ENCODE measurements around the gene TARS3.

TARS3 gene

DNA sequence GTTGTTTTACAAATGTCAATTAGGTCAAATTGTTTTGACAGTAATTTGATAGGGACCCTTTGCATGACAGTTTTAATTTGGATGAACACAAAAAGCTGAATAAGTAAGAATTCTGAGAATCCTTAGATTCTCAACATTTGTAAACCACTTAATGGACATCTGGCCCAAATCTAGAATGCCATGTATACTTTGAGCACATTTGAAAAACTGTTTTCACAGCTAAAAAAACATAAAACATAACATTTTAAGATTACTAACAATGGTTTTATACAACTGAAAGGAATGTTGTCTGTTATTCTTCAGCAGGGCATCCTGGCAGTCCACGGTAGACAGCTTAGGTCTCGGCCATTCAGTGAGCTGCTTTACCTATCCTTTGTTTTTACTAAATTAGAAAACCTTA, 37.6 kb downstream of the TARS3 start:
- no peak overlapping the region for H2AK5ac ChIP-seq (ENCODE audit: low read depth, low read length)
- H4K91ac ChIP-seq (ENCODE audit: low read depth, low read length, poor library complexity) = no peak overlapping the region
- no peak for DNase-seq (ENCODE audit: low spot score)
- H2BK120ac ChIP-seq (ENCODE audit: low read depth, low read length) = no peak overlapping the region
- no peak overlapping the region for H3K14ac ChIP-seq (ENCODE audit: low read length)
- H2BK5ac ChIP-seq (ENCODE audit: low read length) = no peak overlapping the region
- no peak overlapping the region for H3K23ac ChIP-seq (ENCODE audit: low read depth, low read length, poor library complexity)
- no peak overlapping the region for H3K9ac ChIP-seq (ENCODE audit: low read depth, low read length, poor library complexity)
- no peak overlapping the region for H2BK12ac ChIP-seq (ENCODE audit: low read length)
- no peak overlapping the region for H2BK15ac ChIP-seq (ENCODE audit: low read length)
- H3K79me1 ChIP-seq (ENCODE audit: low read depth, low read length) = no peaks in the 10 kb centered on the region
- no peaks in the 10 kb centered on the region for H3K9me3 ChIP-seq (replicated peaks in 1 of 2; ENCODE audit: control insufficient read depth in 2 of 2, insufficient read depth in 1 of 2, low read depth in 1 of 2, low read length in 2 of 2)
- H3K4me1 ChIP-seq (ENCODE audit: control insufficient read depth in 2 of 2, insufficient read depth in 1 of 2, low read depth in 1 of 2, low read length in 2 of 2) = no peaks in the 10 kb centered on the region
- H2AFZ ChIP-seq (ENCODE audit: low read length) = no peak overlapping the region
- H3K4me2 ChIP-seq (ENCODE audit: insufficient read depth, low read length, poor library complexity, severe bottlenecking) = no peak overlapping the region
- H3K36me3 ChIP-seq (replicated peaks in 1 of 2; ENCODE audit: control insufficient read depth in 2 of 2, insufficient read depth in 2 of 2, low read length in 2 of 2) = peaks cover 2 to 33% of the 10 kb centered on the region in 2 donors
- no CpG with 5 or more reads among the region's 2 CpGs for WGBS, 2 donors (ENCODE audit: extremely low coverage in 2 of 2, insufficient read length in 2 of 2, insufficient replicate concordance in 1 of 2)
- no peak overlapping the region for H3K4ac ChIP-seq (ENCODE audit: low read length)
- no peak overlapping the region for H3K27ac ChIP-seq (replicated peaks; ENCODE audit: low read length)
- no peak overlapping the region for H3K18ac ChIP-seq (ENCODE audit: low read length)
- H3K4me3 ChIP-seq (ENCODE audit: low read length in 2 of 2) = no peak overlapping the region
- H4K8ac ChIP-seq (ENCODE audit: low read depth, low read length) = no peak overlapping the region
- H3K27me3 ChIP-seq (ENCODE audit: control insufficient read depth in 3 of 3, insufficient read depth in 3 of 3, low read depth in 1 of 3, low read length in 3 of 3) = no peaks in the 10 kb centered on the region

DNA sequence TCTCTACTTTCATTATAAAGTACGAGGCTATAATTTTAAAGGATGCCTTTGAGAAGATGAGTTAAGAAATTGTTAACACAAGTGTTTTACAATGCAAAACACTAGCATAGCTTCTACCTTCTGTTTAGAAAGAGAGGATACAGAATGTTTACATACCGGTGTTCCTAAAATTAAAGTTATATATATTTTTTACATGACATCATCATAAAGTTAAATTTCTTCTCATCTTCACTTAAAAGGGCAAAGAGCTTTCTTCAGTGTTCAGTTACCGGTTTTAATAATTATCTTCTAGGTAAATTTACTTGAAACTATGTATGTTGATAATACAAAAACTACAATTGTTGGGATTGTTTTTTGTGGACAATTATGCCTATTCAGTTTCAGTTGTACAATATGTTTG, 39.4 kb downstream of the TARS3 start:
- Histone ChIP-seq H2BK120ac (ENCODE audit: low read depth, low read length) (no peak overlapping the region), H3K18ac (ENCODE audit: low read length) (no peak overlapping the region), H3K4me3 (ENCODE audit: low read length in 2 of 2) (no peak overlapping the region), H3K9me3 (replicated peaks in 1 of 2; ENCODE audit: control insufficient read depth in 2 of 2, insufficient read depth in 1 of 2, low read depth in 1 of 2, low read length in 2 of 2) (no peaks in the 10 kb centered on the region), H3K4me2 (ENCODE audit: insufficient read depth, low read length, poor library complexity, severe bottlenecking) (no peak overlapping the region), H4K8ac (ENCODE audit: low read depth, low read length) (no peak overlapping the region), H3K9ac (ENCODE audit: low read depth, low read length, poor library complexity) (no peak overlapping the region), H3K14ac (ENCODE audit: low read length) (no peak overlapping the region), H3K27ac (replicated peaks; ENCODE audit: low read length) (no peak overlapping the region), H3K79me1 (ENCODE audit: low read depth, low read length) (no peaks in the 10 kb centered on the region), H3K23ac (ENCODE audit: low read depth, low read length, poor library complexity) (no peak overlapping the region), H2BK12ac (ENCODE audit: low read length) (no peak overlapping the region), H3K27me3 (ENCODE audit: control insufficient read depth in 3 of 3, insufficient read depth in 3 of 3, low read depth in 1 of 3, low read length in 3 of 3) (no peaks in the 10 kb centered on the region), H4K91ac (ENCODE audit: low read depth, low read length, poor library complexity) (no peak overlapping the region), H3K4ac (ENCODE audit: low read length) (no peak overlapping the region), H2AFZ (ENCODE audit: low read length) (no peak overlapping the region), H2BK15ac (ENCODE audit: low read length) (no peak overlapping the region), H2BK5ac (ENCODE audit: low read length) (no peak overlapping the region), H2AK5ac (ENCODE audit: low read depth, low read length) (no peak overlapping the region), H3K4me1 (ENCODE audit: control insufficient read depth in 2 of 2, insufficient read depth in 1 of 2, low read depth in 1 of 2, low read length in 2 of 2) (no peaks in the 10 kb centered on the region), H3K36me3 (replicated peaks in 1 of 2; ENCODE audit: control insufficient read depth in 2 of 2, insufficient read depth in 2 of 2, low read length in 2 of 2) (peaks cover 2 to 37% of the 10 kb centered on the region in 2 donors)
- no peak for DNase-seq (ENCODE audit: low spot score)
- no CpG with 5 or more reads among the region's 3 CpGs for WGBS, 2 donors (ENCODE audit: extremely low coverage in 2 of 2, insufficient read length in 2 of 2, insufficient replicate concordance in 1 of 2)

DNA sequence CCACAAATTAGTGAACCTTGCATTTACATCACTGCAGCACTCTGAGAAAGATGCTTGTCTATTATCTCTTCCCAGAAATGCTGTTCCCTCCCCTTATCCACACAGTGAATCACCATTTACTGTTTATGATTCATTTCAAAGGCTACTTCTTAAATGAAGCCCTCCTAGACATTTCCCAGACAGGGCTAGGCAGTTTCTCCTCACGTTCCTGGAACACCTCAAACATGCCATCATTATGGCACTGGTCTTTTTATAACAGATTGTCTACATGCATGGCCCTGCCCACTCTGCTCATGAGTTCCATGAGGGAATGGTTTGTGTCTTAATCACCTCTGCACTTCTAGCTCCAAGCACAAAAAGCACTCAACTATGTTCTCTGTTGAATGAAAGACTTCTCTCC, 39.9 kb downstream of the TARS3 start:
- no peak overlapping the region for H2AK5ac ChIP-seq (ENCODE audit: low read depth, low read length)
- no peak overlapping the region for H2AFZ ChIP-seq (ENCODE audit: low read length)
- H2BK120ac ChIP-seq (ENCODE audit: low read depth, low read length) = no peak overlapping the region
- WGBS, 2 donors (ENCODE audit: extremely low coverage in 2 of 2, insufficient read length in 2 of 2, insufficient replicate concordance in 1 of 2) = no CpG with 5 or more reads among the region's 1 CpG
- no peak overlapping the region for H3K4me2 ChIP-seq (ENCODE audit: insufficient read depth, low read length, poor library complexity, severe bottlenecking)
- no peak overlapping the region for H2BK15ac ChIP-seq (ENCODE audit: low read length)
- no peaks in the 10 kb centered on the region for H3K9me3 ChIP-seq (replicated peaks in 1 of 2; ENCODE audit: control insufficient read depth in 2 of 2, insufficient read depth in 1 of 2, low read depth in 1 of 2, low read length in 2 of 2)
- no peak overlapping the region for H3K4ac ChIP-seq (ENCODE audit: low read length)
- no peaks in the 10 kb centered on the region for H3K79me1 ChIP-seq (ENCODE audit: low read depth, low read length)
- H3K9ac ChIP-seq (ENCODE audit: low read depth, low read length, poor library complexity) = no peak overlapping the region
- H2BK12ac ChIP-seq (ENCODE audit: low read length) = no peak overlapping the region
- no peaks in the 10 kb centered on the region for H3K4me1 ChIP-seq (ENCODE audit: control insufficient read depth in 2 of 2, insufficient read depth in 1 of 2, low read depth in 1 of 2, low read length in 2 of 2)
- peaks cover 2 to 37% of the 10 kb centered on the region in 2 donors for H3K36me3 ChIP-seq (replicated peaks in 1 of 2; ENCODE audit: control insufficient read depth in 2 of 2, insufficient read depth in 2 of 2, low read length in 2 of 2)
- no peak overlapping the region for H3K14ac ChIP-seq (ENCODE audit: low read length)
- H4K91ac ChIP-seq (ENCODE audit: low read depth, low read length, poor library complexity) = no peak overlapping the region
- H2BK5ac ChIP-seq (ENCODE audit: low read length) = no peak overlapping the region
- no peak for DNase-seq (ENCODE audit: low spot score)
- H3K23ac ChIP-seq (ENCODE audit: low read depth, low read length, poor library complexity) = no peak overlapping the region
- H3K27me3 ChIP-seq (ENCODE audit: control insufficient read depth in 3 of 3, insufficient read depth in 3 of 3, low read depth in 1 of 3, low read length in 3 of 3) = no peaks in the 10 kb centered on the region
- H4K8ac ChIP-seq (ENCODE audit: low read depth, low read length) = no peak overlapping the region
- no peak overlapping the region for H3K4me3 ChIP-seq (ENCODE audit: low read length in 2 of 2)
- H3K18ac ChIP-seq (ENCODE audit: low read length) = no peak overlapping the region
- no peak overlapping the region for H3K27ac ChIP-seq (replicated peaks; ENCODE audit: low read length)

DNA sequence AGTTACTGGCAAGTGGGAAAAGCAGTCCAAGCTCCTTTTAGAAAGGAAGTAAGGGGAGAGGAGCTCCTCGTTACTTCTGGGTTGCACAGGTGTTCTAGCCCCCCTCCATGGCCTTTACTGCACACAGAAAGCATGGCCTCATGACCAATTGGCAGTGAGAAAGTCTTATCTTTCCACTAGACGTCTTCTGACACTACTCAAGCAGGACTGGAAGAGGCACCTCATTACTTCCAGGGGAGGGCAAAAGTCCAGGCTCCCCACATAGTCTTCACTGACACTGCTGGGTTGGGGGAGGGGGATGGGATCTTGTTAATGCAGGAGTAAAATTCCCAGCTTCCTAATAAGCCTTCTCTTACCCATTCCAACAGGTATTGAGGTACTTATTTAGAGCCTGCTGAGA, 44.5 kb downstream of the TARS3 start:
- peaks cover 2 to 41% of the 10 kb centered on the region in 2 donors for H3K36me3 ChIP-seq (replicated peaks in 1 of 2; ENCODE audit: control insufficient read depth in 2 of 2, insufficient read depth in 2 of 2, low read length in 2 of 2)
- no peak overlapping the region for H2BK15ac ChIP-seq (ENCODE audit: low read length)
- no peak overlapping the region for H2BK12ac ChIP-seq (ENCODE audit: low read length)
- no peak overlapping the region for H3K23ac ChIP-seq (ENCODE audit: low read depth, low read length, poor library complexity)
- no peak overlapping the region for H4K8ac ChIP-seq (ENCODE audit: low read depth, low read length)
- no peak overlapping the region for H3K9ac ChIP-seq (ENCODE audit: low read depth, low read length, poor library complexity)
- H2BK120ac ChIP-seq (ENCODE audit: low read depth, low read length) = no peak overlapping the region
- no peak overlapping the region for H3K4me2 ChIP-seq (ENCODE audit: insufficient read depth, low read length, poor library complexity, severe bottlenecking)
- no peaks in the 10 kb centered on the region for H3K9me3 ChIP-seq (replicated peaks in 1 of 2; ENCODE audit: control insufficient read depth in 2 of 2, insufficient read depth in 1 of 2, low read depth in 1 of 2, low read length in 2 of 2)
- peaks cover 0 to 4% of the 10 kb centered on the region in 2 donors for H3K4me1 ChIP-seq (ENCODE audit: control insufficient read depth in 2 of 2, insufficient read depth in 1 of 2, low read depth in 1 of 2, low read length in 2 of 2)
- H3K4me3 ChIP-seq (ENCODE audit: low read length in 2 of 2) = no peak overlapping the region
- no peak overlapping the region for H3K4ac ChIP-seq (ENCODE audit: low read length)
- H2AK5ac ChIP-seq (ENCODE audit: low read depth, low read length) = no peak overlapping the region
- H3K14ac ChIP-seq (ENCODE audit: low read length) = no peak overlapping the region
- no peak overlapping the region for H2AFZ ChIP-seq (ENCODE audit: low read length)
- no peak overlapping the region for H3K27ac ChIP-seq (replicated peaks; ENCODE audit: low read length)
- DNase-seq (ENCODE audit: low spot score) = no peak
- H2BK5ac ChIP-seq (ENCODE audit: low read length) = no peak overlapping the region
- no peak overlapping the region for H4K91ac ChIP-seq (ENCODE audit: low read depth, low read length, poor library complexity)
- H3K18ac ChIP-seq (ENCODE audit: low read length) = no peak overlapping the region
- no peaks in the 10 kb centered on the region for H3K27me3 ChIP-seq (ENCODE audit: control insufficient read depth in 3 of 3, insufficient read depth in 3 of 3, low read depth in 1 of 3, low read length in 3 of 3)
- no peaks in the 10 kb centered on the region for H3K79me1 ChIP-seq (ENCODE audit: low read depth, low read length)
- whole genome bisulfite sequencing, 2 donors (ENCODE audit: extremely low coverage in 2 of 2, insufficient read length in 2 of 2, insufficient replicate concordance in 1 of 2) = no CpG with 5 or more reads among the region's 2 CpGs
